GM10248 (cell line): ENCODE measurements around the gene ATP2C1.

Source experiments
- CTCF ChIA-PET: fragments of 300-600 bp; sonication (Branson Sonifier 250); formaldehyde crosslinking; extraction: SDS; loops from one replicate; lab custom pipeline; 2021; ENCODE audit warnings: antibody characterized with exemption; lab: Yijun Ruan, JAX
- POLR2A ChIA-PET: fragments of 350-650 bp; sonication (Branson Sonifier 250); formaldehyde crosslinking; extraction: SDS; loops from one replicate; lab custom pipeline; 2020; ENCODE audit warnings: antibody characterized with exemption; lab: Yijun Ruan, JAX
- DNase-seq: peaks from one replicate; pipeline ENCODE4 v3.0.0; 2012; ENCODE audit errors: extremely low spot score
- TF ChIP-seq, protein P1 (sequence below): IDR thresholded peaks from 2 replicates; pipeline ENCODE4 v1.5.1; 2012; ENCODE audit warnings: mild to moderate bottlenecking, low read depth; ENCODE audit errors: extremely low read depth, missing control alignments, control extremely low read depth

The ATP2C1 gene

DNA sequence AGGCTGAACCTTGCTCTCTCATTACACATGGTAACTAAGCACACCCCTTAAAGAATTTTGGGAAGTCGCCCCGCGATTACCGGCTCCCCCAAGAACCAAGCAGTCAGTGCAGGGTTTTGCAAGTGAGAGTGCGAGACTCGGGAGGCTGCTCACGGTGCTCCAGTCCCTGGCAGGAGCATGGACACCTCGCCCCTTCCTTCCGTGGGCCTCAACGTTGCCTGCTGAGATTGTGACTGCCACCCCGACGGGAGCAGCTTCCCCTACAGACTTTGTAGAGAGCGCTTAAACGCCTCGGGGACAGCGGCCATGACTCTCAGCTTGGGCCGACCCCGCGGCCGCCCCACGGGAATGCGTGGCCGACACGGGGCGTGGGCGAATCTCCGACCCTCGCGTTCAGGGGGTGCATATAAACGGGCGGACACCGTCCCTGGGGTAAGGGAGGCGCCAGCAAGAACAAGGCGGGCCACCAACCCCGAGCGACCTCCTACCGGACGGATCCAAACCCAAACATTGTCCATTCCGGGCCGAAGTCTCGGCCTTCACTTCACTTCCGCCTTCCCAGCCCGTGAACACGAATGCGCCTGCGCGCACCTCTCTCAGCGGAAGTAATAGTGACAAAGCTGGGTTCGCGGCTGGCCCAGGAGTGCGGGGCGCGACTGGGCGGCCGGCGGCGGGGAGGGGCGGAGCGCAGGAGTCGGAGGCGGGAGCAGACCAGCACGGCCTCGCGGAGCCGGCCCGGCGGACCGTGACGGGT is at the start of gene ATP2C1:
ATP2C1 (plus strand) TSS at position 709 of the 754 bp plus-strand sequence. CDS start 686 bp downstream, outside the sequence.
- POLR2A ChIA-PET: interaction anchor here (0.6 to 2.3 kb wide), 6 partner anchors 39 to 1777 kb away, joined by 3 to 11 read pairs (median 4); no protein-coding TSS in a partner anchor
- TF ChIP-seq, protein P1, sequence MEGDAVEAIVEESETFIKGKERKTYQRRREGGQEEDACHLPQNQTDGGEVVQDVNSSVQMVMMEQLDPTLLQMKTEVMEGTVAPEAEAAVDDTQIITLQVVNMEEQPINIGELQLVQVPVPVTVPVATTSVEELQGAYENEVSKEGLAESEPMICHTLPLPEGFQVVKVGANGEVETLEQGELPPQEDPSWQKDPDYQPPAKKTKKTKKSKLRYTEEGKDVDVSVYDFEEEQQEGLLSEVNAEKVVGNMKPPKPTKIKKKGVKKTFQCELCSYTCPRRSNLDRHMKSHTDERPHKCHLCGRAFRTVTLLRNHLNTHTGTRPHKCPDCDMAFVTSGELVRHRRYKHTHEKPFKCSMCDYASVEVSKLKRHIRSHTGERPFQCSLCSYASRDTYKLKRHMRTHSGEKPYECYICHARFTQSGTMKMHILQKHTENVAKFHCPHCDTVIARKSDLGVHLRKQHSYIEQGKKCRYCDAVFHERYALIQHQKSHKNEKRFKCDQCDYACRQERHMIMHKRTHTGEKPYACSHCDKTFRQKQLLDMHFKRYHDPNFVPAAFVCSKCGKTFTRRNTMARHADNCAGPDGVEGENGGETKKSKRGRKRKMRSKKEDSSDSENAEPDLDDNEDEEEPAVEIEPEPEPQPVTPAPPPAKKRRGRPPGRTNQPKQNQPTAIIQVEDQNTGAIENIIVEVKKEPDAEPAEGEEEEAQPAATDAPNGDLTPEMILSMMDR: no peak
- DNase-seq: peak; percentile 95
- CTCF ChIA-PET: interaction anchor here (0.6 to 7.2 kb wide), 44 partner anchors 10 to 617 kb away, joined by 3 to 91 read pairs (median 4); partner anchors contain the start of gene PIK3R4

- CTCF ChIA-PET: interaction anchor here (1.3 to 1.4 kb wide), 2 partner anchors 51 to 64 kb away, joined by 3 read pairs; no protein-coding TSS in a partner anchor
- POLR2A ChIA-PET: no interaction called here
- no peak for DNase-seq
- TF ChIP-seq, protein P1: no peak
Measured at GRCh38 chr3:130844462-130844861, 49.4 kb upstream of the ATP2C1 start.

DNA sequence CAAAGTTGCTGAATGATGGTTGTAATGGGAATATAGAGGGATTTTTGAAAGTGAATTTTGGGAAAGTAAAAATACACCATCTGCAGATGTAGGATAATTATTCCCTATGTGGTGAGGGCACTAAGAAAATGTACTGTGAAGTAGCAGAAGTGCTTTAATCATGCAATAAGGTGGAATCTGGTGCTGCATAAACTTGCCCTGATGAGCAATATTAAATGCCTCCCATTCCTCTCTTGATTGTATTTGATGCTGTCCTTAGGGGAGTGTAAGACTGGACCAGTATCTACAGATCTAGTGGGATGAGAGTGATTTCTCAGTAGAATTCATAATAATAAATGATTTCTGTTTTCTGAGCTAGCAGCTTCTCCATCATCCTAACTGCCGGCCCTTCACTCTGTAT is 47.7 kb upstream of the ATP2C1 start:
- CTCF ChIA-PET: no interaction called here
- DNase-seq: no peak
- POLR2A ChIA-PET: no interaction called here
- TF ChIP-seq, protein P1: no peak

GRCh38 chr3:130849091-130849552 is 44.8 kb upstream of the ATP2C1 start:
- POLR2A ChIA-PET: no interaction called here
- DNase-seq: no peak
- CTCF ChIA-PET: interaction anchor here (2.3 to 4.9 kb wide), 3 partner anchors 8 to 90 kb away, joined by 15 to 32 read pairs (median 15); partner anchors contain the start of gene ATP2C1
- TF ChIP-seq, protein P1: no peak

DNA sequence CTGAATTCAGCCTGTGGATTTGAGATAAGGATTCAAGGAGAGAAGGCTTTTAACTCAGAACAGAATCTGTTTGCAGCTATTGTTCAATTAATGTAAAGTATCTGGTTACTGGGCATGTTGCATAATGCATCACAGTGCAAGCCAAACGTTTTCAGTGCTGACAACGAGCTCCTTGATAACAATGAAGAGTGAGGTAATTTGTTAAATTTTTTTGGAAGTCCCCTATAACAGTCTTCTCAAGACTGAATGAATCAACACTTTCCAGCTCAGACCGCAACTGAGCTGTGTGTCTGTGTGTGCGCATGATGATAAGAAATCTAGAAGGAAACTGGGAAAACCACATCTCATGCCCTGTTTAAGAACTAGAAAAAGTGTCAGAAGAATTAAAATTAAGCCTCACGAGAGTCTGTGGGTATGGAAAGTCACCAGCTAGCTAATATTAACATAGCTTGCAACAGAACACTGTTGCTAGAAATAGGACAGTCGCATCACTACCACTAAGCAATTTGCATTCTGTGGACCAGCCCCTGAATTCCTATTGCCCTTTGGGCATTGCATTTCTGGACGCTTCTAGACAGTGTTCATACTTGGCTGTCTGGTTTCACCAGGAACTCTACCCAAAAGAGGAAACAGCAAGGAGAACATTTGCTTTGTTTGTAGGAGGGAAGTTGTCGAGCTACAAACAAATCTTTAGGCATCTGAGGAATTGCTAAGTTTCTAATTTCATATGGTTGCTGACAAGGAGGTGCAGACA is 43.7 kb upstream of the ATP2C1 start:
- CTCF ChIA-PET: interaction anchor here (0.8 to 4.9 kb wide), 10 partner anchors 9 to 91 kb away, joined by 3 to 32 read pairs (median 3); partner anchors contain the start of gene ATP2C1
- TF ChIP-seq, protein P1: no peak
- DNase-seq: peak; percentile 42
- POLR2A ChIA-PET: interaction anchor here (1.1 to 2.3 kb wide), 3 partner anchors 9 to 44 kb away, joined by 3 to 11 read pairs (median 3); partner anchors contain the start of gene ATP2C1

GRCh38 chr3:130850843-130851242 is 43.0 kb upstream of the ATP2C1 start:
- no peak for DNase-seq
- ChIA-PET CTCF (interaction anchor here (1.1 to 4.9 kb wide), 6 partner anchors 9 to 91 kb away, joined by 3 to 32 read pairs (median 10); partner anchors contain the start of gene ATP2C1), POLR2A (interaction anchor here (2.3 kb wide), 1 partner anchor 43 kb away, joined by 11 read pairs; the partner anchor contains the start of gene ATP2C1)
- TF ChIP-seq, protein P1: no peak
